DMS114 treated with DMSO at 0.1 percent for 48 hours (cell line): ENCODE results near the gene SMPD3.
A peak's percentile ranks its signal among the peaks of the same experiment; 100 is the strongest.
"Not testable (repeated sequence)": the region's sequence is repeated elsewhere in the genome, so short reads cannot be mapped to it uniquely, and the experiment has no call there.

ENCODE experiments used
- DNase-seq: peaks from one replicate; lab custom pipeline; 2025; ENCODE audit not compliant: unreplicated experiment; lab: John Stamatoyannopoulos, UW

The SMPD3 gene

GRCh38 chr16:68448360-68448970 is at the start of gene SMPD3:
Gene SMPD3 (minus strand): TSS chr16:68448508. CDS start chr16:68372181, 76,327 bp downstream.
- peak; percentile 98 for DNase-seq

- no peak for DNase-seq
These were observed 48.4 kb upstream of the SMPD3 start for GRCh38 chr16:68496689-68497088.

- not testable (repeated sequence) for DNase-seq
These were observed 46.0 kb upstream of the SMPD3 start for GRCh38 chr16:68494261-68494660.

GRCh38 chr16:68493412-68494070 is 45.2 kb upstream of the SMPD3 start:
- no peak for DNase-seq

- DNase-seq = no peak
These were observed 44.5 kb upstream of the SMPD3 start for GRCh38 chr16:68492543-68493411.

GRCh38 chr16:68492151-68492542 is 43.8 kb upstream of the SMPD3 start:
- DNase-seq = no peak

- no peak for DNase-seq
These were observed 43.3 kb upstream of the SMPD3 start for GRCh38 chr16:68491576-68491950.

- DNase-seq = no peak
These were observed 42.7 kb upstream of the SMPD3 start for GRCh38 chr16:68490829-68491575.

- no peak for DNase-seq
These were observed 42.0 kb upstream of the SMPD3 start for GRCh38 chr16:68490358-68490757.

GRCh38 chr16:68488554-68488953 is 40.2 kb upstream of the SMPD3 start:
- no peak for DNase-seq

GRCh38 chr16:68487669-68488068 is 39.4 kb upstream of the SMPD3 start:
- no peak for DNase-seq

GRCh38 chr16:68487203-68487514 is 38.9 kb upstream of the SMPD3 start:
- DNase-seq = no peak

- DNase-seq = no peak
These were observed 38.3 kb upstream of the SMPD3 start for GRCh38 chr16:68486502-68487202.

- DNase-seq = no peak
These were observed 33.3 kb upstream of the SMPD3 start for GRCh38 chr16:68481636-68482035.

- no peak for DNase-seq
These were observed 32.0 kb upstream of the SMPD3 start for GRCh38 chr16:68480084-68480995.

- no peak for DNase-seq
These were observed 31.0 kb upstream of the SMPD3 start for GRCh38 chr16:68479271-68479670.

GRCh38 chr16:68478526-68479250 is 30.4 kb upstream of the SMPD3 start:
- no peak for DNase-seq

- DNase-seq = no peak
These were observed 26.8 kb upstream of the SMPD3 start for GRCh38 chr16:68475071-68475470.
